Stimulated activated naive CD8-positive, alpha-beta T cell treated with anti-CD3 and anti-CD28 coated beads, Interleukin-15, amount 100 ng/mL, for 72 hours (primary cell): ENCODE measurements around the gene CACNA2D3.

Experiments
- ATAC-seq: fragments of 150-1000 bp; cut with Tn5 transposase; 2 replicates; pipeline ENCODE4 v1.10.0; 2021; ENCODE audit warnings: mild to moderate bottlenecking, moderate library complexity
- DNase-seq, 2 donors: peaks; one replicate each; pipeline ENCODE4 v3.0.0; 2021 to 2022
- H3K27ac Mint-ChIP-seq, 2 donors: one replicate each; pipeline ENCODE4 v1.8.0; 2022; ENCODE audit warnings: mild to moderate bottlenecking in 2 of 2, mixed read lengths in 2 of 2, moderate library complexity in 2 of 2
- H3K27me3 Mint-ChIP-seq: one replicate; pipeline ENCODE4 v1.8.0; 2022; ENCODE audit warnings: mixed read lengths
- H3K4me1 Mint-ChIP-seq: one replicate; pipeline ENCODE4 v1.8.0; 2022; ENCODE audit warnings: mild to moderate bottlenecking, mixed read lengths
- H3K4me3 Mint-ChIP-seq, 2 donors: one replicate each; pipeline ENCODE4 v1.8.0; 2022; ENCODE audit warnings: mild to moderate bottlenecking in 2 of 2, mixed read lengths in 2 of 2, moderate library complexity in 1 of 2
- H3K9me3 Mint-ChIP-seq, 2 donors: one replicate each; pipeline ENCODE4 v1.8.0; 2022; ENCODE audit warnings: mixed read lengths in 2 of 2

The CACNA2D3 gene

GRCh38 chr3:54121414-54122323 lies 683 bp upstream of the CACNA2D3 start:
- H3K4me3 Mint-ChIP-seq: no peak overlapping the region
- H3K27ac Mint-ChIP-seq: no peak overlapping the region
- H3K9me3 Mint-ChIP-seq: peaks cover 0 to 4% of the 10 kb centered on the region in 2 donors
- H3K27me3 Mint-ChIP-seq: peaks cover 73% of the 10 kb centered on the region
- ATAC-seq (peak; percentile 35), DNase-seq (no peak)
- no peaks in the 10 kb centered on the region for H3K4me1 Mint-ChIP-seq

- Mint-ChIP-seq H3K9me3 (no peaks in the 10 kb centered on the region), H3K27me3 (peaks cover 58% of the 10 kb centered on the region), H3K4me1 (no peaks in the 10 kb centered on the region), H3K4me3 (peak overlapping the region; percentile 5 to 36), H3K27ac (no peak overlapping the region)
- DNase-seq (no peak), ATAC-seq (no peak)
Measured at GRCh38 chr3:54123003-54123775, 837 bp downstream of the CACNA2D3 start.

- H3K27ac Mint-ChIP-seq: no peak overlapping the region
- ATAC-seq (no peak), DNase-seq (no peak)
- no peaks in the 10 kb centered on the region for H3K9me3 Mint-ChIP-seq
- H3K4me3 Mint-ChIP-seq: no peak overlapping the region
- no peaks in the 10 kb centered on the region for H3K4me1 Mint-ChIP-seq
- H3K27me3 Mint-ChIP-seq: peaks cover 55% of the 10 kb centered on the region
Measured at GRCh38 chr3:54123776-54124196, 1.4 kb downstream of the CACNA2D3 start.

- H3K4me3 Mint-ChIP-seq: no peak overlapping the region
- DNase-seq (no peak), ATAC-seq (no peak)
- H3K4me1 Mint-ChIP-seq: no peaks in the 10 kb centered on the region
- no peaks in the 10 kb centered on the region for H3K9me3 Mint-ChIP-seq
- H3K27ac Mint-ChIP-seq: no peak overlapping the region
- H3K27me3 Mint-ChIP-seq: peaks cover 40% of the 10 kb centered on the region
Measured at GRCh38 chr3:54125300-54125699, 2.9 kb downstream of the CACNA2D3 start.

GRCh38 chr3:54126551-54126950 lies 4.2 kb downstream of the CACNA2D3 start:
- ATAC-seq: no peak
- peaks cover 31% of the 10 kb centered on the region for H3K27me3 Mint-ChIP-seq

GRCh38 chr3:54127499-54128056 lies 5.2 kb downstream of the CACNA2D3 start:
- Mint-ChIP-seq H3K9me3 (no peaks in the 10 kb centered on the region), H3K27ac (no peak overlapping the region), H3K27me3 (peaks cover 31% of the 10 kb centered on the region), H3K4me3 (no peak overlapping the region), H3K4me1 (no peaks in the 10 kb centered on the region)
- ATAC-seq (no peak), DNase-seq (no peak)

More at GRCh38 chr3:54126551-54126950, 4.2 kb downstream of the CACNA2D3 start:
- no peak overlapping the region for H3K27ac Mint-ChIP-seq
- H3K9me3 Mint-ChIP-seq: no peaks in the 10 kb centered on the region
- H3K4me3 Mint-ChIP-seq: no peak overlapping the region
- no peaks in the 10 kb centered on the region for H3K4me1 Mint-ChIP-seq
- no peak for DNase-seq

GRCh38 chr3:54131026-54131605 lies 8.8 kb downstream of the CACNA2D3 start:
- Mint-ChIP-seq H3K27ac (no peak overlapping the region), H3K4me1 (no peaks in the 10 kb centered on the region), H3K9me3 (no peaks in the 10 kb centered on the region), H3K27me3 (no peaks in the 10 kb centered on the region), H3K4me3 (no peak overlapping the region)
- ATAC-seq: no peak
- no peak for DNase-seq

- no peak overlapping the region for H3K27ac Mint-ChIP-seq
- no peak overlapping the region for H3K4me3 Mint-ChIP-seq
- no peaks in the 10 kb centered on the region for H3K27me3 Mint-ChIP-seq
- H3K4me1 Mint-ChIP-seq: no peaks in the 10 kb centered on the region
- H3K9me3 Mint-ChIP-seq: no peaks in the 10 kb centered on the region
- ATAC-seq: no peak
- DNase-seq: no peak
Measured at GRCh38 chr3:54131890-54132289, 9.5 kb downstream of the CACNA2D3 start.

GRCh38 chr3:54132685-54133084 lies 10.3 kb downstream of the CACNA2D3 start:
- Mint-ChIP-seq H3K4me1 (no peaks in the 10 kb centered on the region), H3K9me3 (no peaks in the 10 kb centered on the region), H3K27me3 (no peaks in the 10 kb centered on the region), H3K27ac (no peak overlapping the region), H3K4me3 (no peak overlapping the region)
- DNase-seq (no peak), ATAC-seq (no peak)

GRCh38 chr3:54133196-54133595 lies 10.8 kb downstream of the CACNA2D3 start:
- H3K9me3 Mint-ChIP-seq: no peaks in the 10 kb centered on the region
- DNase-seq (no peak), ATAC-seq (no peak)
- H3K27ac Mint-ChIP-seq: no peak overlapping the region
- H3K4me1 Mint-ChIP-seq: no peaks in the 10 kb centered on the region
- H3K4me3 Mint-ChIP-seq: no peak overlapping the region
- no peaks in the 10 kb centered on the region for H3K27me3 Mint-ChIP-seq

GRCh38 chr3:54134155-54134554 lies 11.8 kb downstream of the CACNA2D3 start:
- H3K4me1 Mint-ChIP-seq: no peaks in the 10 kb centered on the region
- H3K27ac Mint-ChIP-seq: no peak overlapping the region
- no peaks in the 10 kb centered on the region for H3K9me3 Mint-ChIP-seq
- H3K27me3 Mint-ChIP-seq: no peaks in the 10 kb centered on the region
- ATAC-seq (no peak), DNase-seq (no peak)
- no peak overlapping the region for H3K4me3 Mint-ChIP-seq

- H3K27ac Mint-ChIP-seq: no peak overlapping the region
- no peaks in the 10 kb centered on the region for H3K9me3 Mint-ChIP-seq
- H3K4me1 Mint-ChIP-seq: no peaks in the 10 kb centered on the region
- no peak for ATAC-seq
- no peaks in the 10 kb centered on the region for H3K27me3 Mint-ChIP-seq
- no peak for DNase-seq
- H3K4me3 Mint-ChIP-seq: no peak overlapping the region
Measured at GRCh38 chr3:54134713-54135112, 12.4 kb downstream of the CACNA2D3 start.

GRCh38 chr3:54137311-54137710 lies 15.0 kb downstream of the CACNA2D3 start:
- H3K27me3 Mint-ChIP-seq: no peaks in the 10 kb centered on the region
- ATAC-seq (no peak), DNase-seq (no peak)
- H3K4me1 Mint-ChIP-seq: no peaks in the 10 kb centered on the region
- no peak overlapping the region for H3K27ac Mint-ChIP-seq
- H3K9me3 Mint-ChIP-seq: no peaks in the 10 kb centered on the region
- no peak overlapping the region for H3K4me3 Mint-ChIP-seq

- no peak overlapping the region for H3K27ac Mint-ChIP-seq
Measured at GRCh38 chr3:54138937-54139547, 16.7 kb downstream of the CACNA2D3 start.

GRCh38 chr3:54139630-54140029 lies 17.3 kb downstream of the CACNA2D3 start:
- Mint-ChIP-seq H3K4me1 (no peaks in the 10 kb centered on the region), H3K27ac (no peak overlapping the region), H3K4me3 (no peak overlapping the region), H3K9me3 (no peaks in the 10 kb centered on the region), H3K27me3 (no peaks in the 10 kb centered on the region)
- ATAC-seq (no peak), DNase-seq (no peak)

More at GRCh38 chr3:54138937-54139547, 16.7 kb downstream of the CACNA2D3 start:
- no peaks in the 10 kb centered on the region for H3K4me1 Mint-ChIP-seq
- no peaks in the 10 kb centered on the region for H3K27me3 Mint-ChIP-seq
- DNase-seq (no peak), ATAC-seq (no peak)
- H3K4me3 Mint-ChIP-seq: no peak overlapping the region
- H3K9me3 Mint-ChIP-seq: no peaks in the 10 kb centered on the region
